LNCAP (cell line): Measurements from ENCODE around the gene PCDHB6.
A peak's percentile ranks its signal among the peaks of the same experiment; 100 is the strongest.

Experiments
- CTCF ChIP-seq: fragments of 450-650 bp; IDR thresholded peaks from 2 replicates; pipeline ENCODE4 v1.5.1; 2017; ENCODE audit warnings: mild to moderate bottlenecking

The PCDHB6 gene

GRCh38 chr5:141175933-141176332 lies 26.1 kb downstream of the PCDHB6 start:
- TF ChIP-seq CTCF: no peak

- peak; percentile 42; the same call in 1 of the 2 replicates for TF ChIP-seq CTCF
Observed at GRCh38 chr5:141177577-141178191, 27.8 kb downstream of the PCDHB6 start, which contains the start of gene PCDHB8. TSS of gene PCDHB8 (plus strand) at chr5:141177790. CDS start at chr5:141178035, 245 bp downstream.

- no peak for TF ChIP-seq CTCF
Observed at GRCh38 chr5:141180313-141180712, 30.5 kb downstream of the PCDHB6 start.

- peak; percentile 52; the same call in 1 of the 2 replicates for TF ChIP-seq CTCF
Observed at GRCh38 chr5:141182248-141182647, 32.4 kb downstream of the PCDHB6 start, which contains the start of gene PCDHB16. TSS of gene PCDHB16 (plus strand) at chr5:141182387. CDS start at chr5:141182560, 173 bp downstream.

- TF ChIP-seq CTCF: peak; percentile 76
Observed at GRCh38 chr5:141186897-141187512, 37.1 kb downstream of the PCDHB6 start, which contains the start of gene PCDHB9. TSS of gene PCDHB9 (plus strand) at chr5:141187161. CDS start at chr5:141187319, 158 bp downstream.

GRCh38 chr5:141192110-141192725 lies 42.4 kb downstream of the PCDHB6 start, which contains the start of gene PCDHB10:
TSS of gene PCDHB10 (plus strand) at chr5:141192353. CDS start at chr5:141192553, 200 bp downstream.
- peak; percentile 87 for TF ChIP-seq CTCF

GRCh38 chr5:141196363-141196762 lies 46.5 kb downstream of the PCDHB6 start:
- no peak for TF ChIP-seq CTCF
